GM06990 (cell line): ENCODE data around the gene TMEM128.
A peak's percentile ranks its signal among the peaks of the same experiment; 100 is the strongest.

Experiments used
- DNase-seq: peaks from one replicate; pipeline ENCODE4 v3.0.0-alpha.2; 2011; ENCODE audit not compliant: insufficient read length; ENCODE audit errors: extremely low read depth
- H3K27me3 ChIP-seq: replicated peaks from 2 replicates; pipeline ENCODE4 v1.6.0; 2011; ENCODE audit warnings: low read length; ENCODE audit not compliant: control insufficient read depth, insufficient read depth
- H3K36me3 ChIP-seq: 2 replicates; pipeline ENCODE4 v1.5.1; 2011; ENCODE audit warnings: low read length; ENCODE audit not compliant: control insufficient read depth, insufficient read depth
- H3K4me3 ChIP-seq: replicated peaks from 2 replicates; pipeline ENCODE4 v1.5.1; 2011; ENCODE audit warnings: low read depth, mild to moderate bottlenecking, control low read depth, low read length
- CTCF ChIP-seq: IDR thresholded peaks from 2 replicates; pipeline ENCODE4 v1.5.1; 2011; ENCODE audit warnings: low read length, control low read depth, mild to moderate bottlenecking, inconsistent platforms; ENCODE audit not compliant: insufficient read depth, poor library complexity, severe bottlenecking

Gene TMEM128

DNA sequence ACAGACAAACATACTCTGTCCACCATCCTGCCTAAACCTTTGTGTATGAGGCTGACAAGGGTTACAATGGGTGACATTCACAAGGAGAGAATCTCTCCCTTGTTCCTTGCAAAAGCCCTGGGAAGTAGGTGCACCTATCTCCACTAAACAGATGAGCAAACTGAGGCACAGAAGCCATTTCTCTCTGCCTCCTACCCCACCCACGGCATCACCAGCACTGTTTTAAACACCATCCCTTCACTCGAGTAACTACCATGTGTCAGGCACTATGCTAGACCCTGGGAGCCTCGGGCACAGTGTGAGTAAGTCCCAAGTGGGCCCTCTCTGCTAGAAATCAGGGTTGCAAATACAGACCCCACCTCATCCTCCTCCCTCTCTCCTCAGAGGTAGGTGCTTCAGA lies 41.0 kb upstream of the TMEM128 start:
- TF ChIP-seq CTCF: no peak
- Histone ChIP-seq H3K36me3 (peaks cover 5% of the 10 kb centered on the region), H3K4me3 (peak overlapping the region; percentile 91), H3K27me3 (no peaks in the 10 kb centered on the region)
- DNase-seq: no peak

DNA sequence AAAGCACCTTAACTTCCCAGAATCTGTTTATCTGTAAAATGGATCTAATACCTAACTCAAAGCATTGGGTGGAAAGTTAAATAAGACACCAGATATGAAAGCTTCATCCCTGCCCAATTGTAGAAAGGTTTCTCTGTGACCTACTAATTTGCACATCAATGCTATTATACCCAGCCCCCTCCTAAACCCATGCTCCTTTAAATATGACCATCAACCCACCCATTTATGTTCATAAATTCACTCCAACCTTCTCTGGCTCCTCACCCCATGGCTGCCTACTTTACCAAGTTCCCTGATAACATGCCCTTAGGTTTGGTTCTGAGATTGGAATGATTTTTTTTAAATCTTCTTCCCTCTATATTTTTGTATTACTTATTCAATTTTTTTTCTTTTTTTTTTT lies 40.1 kb upstream of the TMEM128 start:
- H3K4me3 ChIP-seq: no peak overlapping the region
- no peak for DNase-seq
- no peak for TF ChIP-seq CTCF
- H3K36me3 ChIP-seq: peaks cover 7% of the 10 kb centered on the region
- no peaks in the 10 kb centered on the region for H3K27me3 ChIP-seq

DNA sequence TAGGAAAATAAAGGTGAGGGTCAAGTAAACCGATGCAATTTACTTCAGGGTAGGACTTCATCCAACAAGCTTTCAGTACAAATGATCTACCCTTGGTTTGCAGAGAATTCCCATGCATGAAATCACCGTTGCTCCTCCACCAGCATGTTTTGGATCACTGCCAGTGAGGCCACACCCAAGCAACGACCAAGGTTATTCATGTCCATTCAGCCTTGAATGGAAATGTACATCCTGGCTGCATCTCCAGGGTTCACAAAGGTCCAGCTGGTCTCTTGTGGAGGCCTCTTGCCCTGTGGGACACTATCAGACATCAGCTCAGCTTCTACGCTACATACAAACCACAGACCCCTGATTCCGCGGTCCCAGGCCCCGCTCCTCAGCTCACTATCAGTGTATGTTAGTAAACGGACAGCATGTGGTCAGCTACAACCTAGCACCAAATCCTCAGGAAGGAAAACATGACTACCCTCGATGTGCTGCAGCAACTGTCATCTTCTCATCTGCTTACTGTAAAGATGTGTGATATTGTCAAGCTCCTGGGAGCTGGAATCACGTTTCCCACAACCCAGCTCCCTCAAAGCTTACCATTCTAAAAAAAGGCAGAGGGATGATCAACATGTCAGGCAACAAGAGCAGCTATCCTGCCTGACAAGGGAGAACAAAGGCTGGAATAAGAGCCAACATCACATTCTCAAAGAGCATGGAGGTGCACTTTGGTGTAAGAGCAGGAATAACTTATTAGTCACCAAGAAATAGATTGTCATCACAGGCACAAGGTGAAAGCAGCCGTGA lies 37.0 kb upstream of the TMEM128 start:
- no peak for DNase-seq
- Histone ChIP-seq H3K27me3 (no peaks in the 10 kb centered on the region), H3K36me3 (peaks cover 16% of the 10 kb centered on the region), H3K4me3 (no peak overlapping the region)
- TF ChIP-seq CTCF: no peak

DNA sequence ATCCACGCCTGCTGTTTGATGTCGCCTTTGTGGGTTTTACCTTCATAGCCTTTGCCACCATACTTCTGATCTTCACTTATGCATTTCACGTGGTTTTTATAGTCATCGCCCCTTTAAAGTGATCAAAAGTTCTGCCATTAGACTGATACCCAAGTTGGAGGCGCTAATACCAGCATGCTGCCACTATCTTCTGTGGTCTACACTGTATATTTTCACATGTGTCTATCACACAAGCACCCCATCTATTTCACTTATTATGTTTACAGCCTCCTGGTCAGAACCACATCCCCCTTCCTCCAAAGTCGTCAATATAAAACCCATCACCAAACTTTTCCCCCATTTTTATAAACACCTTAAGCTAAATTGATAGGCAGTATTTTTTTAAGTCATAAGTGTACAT lies 33.8 kb upstream of the TMEM128 start:
- Histone ChIP-seq H3K27me3 (no peaks in the 10 kb centered on the region), H3K4me3 (no peak overlapping the region), H3K36me3 (peaks cover 21% of the 10 kb centered on the region)
- DNase-seq: no peak
- TF ChIP-seq CTCF: no peak

- DNase-seq: no peak
- TF ChIP-seq CTCF: no peak
- H3K4me3 ChIP-seq: no peak overlapping the region
- peaks cover 20% of the 10 kb centered on the region for H3K36me3 ChIP-seq
- H3K27me3 ChIP-seq: no peaks in the 10 kb centered on the region
Measured at GRCh38 chr4:4277531-4277930, 29.5 kb upstream of the TMEM128 start.
